VCaP (cell line): ENCODE results near the gene LRP1.

Experiments
- H3K27ac ChIP-seq: fragments of 450-650 bp; 2 replicates; pipeline ENCODE4 v1.5.1; 2017
- TF ChIP-seq, protein P1 (sequence below): fragments of 450-650 bp; conservative IDR thresholded peaks from 2 replicates; pipeline ENCODE4 v1.5.1; 2017; ENCODE audit warnings: mild to moderate bottlenecking, moderate library complexity

LRP1 gene

DNA sequence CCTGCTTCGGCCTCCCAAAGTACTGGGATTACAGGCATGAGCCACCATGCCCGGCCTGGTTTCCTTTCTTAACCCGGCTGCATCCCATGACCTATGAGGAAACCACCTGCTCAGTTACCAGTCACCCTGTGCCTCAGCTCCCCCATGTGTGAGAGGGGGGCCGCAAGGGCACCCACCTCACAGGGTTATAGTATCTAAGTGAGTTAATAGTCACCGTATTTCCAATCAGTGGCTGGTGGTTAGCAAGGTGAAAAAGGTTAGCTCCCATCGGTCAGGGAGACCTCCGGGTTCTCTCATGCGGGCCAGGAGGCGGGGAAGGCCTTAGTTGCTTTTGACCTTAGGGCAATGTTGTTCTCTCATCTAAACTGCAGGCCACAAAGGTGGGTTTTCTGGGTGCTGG is 6.7 kb downstream of the LRP1 start:
- no peak overlapping the region for H3K27ac ChIP-seq
- TF ChIP-seq, protein P1, sequence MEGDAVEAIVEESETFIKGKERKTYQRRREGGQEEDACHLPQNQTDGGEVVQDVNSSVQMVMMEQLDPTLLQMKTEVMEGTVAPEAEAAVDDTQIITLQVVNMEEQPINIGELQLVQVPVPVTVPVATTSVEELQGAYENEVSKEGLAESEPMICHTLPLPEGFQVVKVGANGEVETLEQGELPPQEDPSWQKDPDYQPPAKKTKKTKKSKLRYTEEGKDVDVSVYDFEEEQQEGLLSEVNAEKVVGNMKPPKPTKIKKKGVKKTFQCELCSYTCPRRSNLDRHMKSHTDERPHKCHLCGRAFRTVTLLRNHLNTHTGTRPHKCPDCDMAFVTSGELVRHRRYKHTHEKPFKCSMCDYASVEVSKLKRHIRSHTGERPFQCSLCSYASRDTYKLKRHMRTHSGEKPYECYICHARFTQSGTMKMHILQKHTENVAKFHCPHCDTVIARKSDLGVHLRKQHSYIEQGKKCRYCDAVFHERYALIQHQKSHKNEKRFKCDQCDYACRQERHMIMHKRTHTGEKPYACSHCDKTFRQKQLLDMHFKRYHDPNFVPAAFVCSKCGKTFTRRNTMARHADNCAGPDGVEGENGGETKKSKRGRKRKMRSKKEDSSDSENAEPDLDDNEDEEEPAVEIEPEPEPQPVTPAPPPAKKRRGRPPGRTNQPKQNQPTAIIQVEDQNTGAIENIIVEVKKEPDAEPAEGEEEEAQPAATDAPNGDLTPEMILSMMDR, result no peak

DNA sequence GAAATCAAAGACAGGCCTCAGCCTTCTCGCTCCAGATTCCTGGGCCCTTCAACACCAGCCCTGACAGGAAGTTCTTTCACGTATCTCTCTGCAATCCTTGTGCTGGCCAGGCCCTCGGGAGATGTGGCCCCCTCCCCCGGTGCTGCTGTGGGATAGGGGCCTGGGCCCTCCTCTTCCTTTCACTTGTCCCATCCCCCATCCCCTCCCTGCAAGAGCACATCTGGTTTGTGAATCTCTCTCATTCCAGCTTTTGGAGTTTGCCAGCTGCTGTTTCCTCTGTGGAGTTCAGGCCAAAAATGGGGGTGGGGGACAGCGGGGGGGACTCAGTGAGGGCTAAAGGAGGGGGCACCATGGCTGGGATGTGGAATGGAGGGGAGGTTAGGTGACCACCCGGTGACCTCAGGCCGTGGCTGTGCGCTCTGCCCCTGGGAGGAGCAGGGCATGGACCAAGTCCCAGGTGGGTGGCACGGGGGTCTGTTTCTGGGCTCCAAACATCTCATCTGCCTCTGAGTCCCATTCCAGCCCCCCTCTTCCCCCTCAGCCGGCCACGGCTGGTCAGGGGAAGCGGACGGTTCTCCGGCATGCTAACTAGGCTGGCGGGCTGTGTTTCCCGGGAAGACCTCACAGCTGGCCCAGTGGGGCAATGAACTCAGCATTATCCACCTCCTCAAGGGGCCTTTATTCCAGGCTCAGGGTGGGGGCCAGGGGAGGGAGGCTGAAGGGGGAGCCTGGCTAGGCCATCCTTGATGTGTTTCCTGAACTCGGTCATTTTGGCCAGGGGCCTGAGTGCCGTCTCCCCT is 7.4 kb downstream of the LRP1 start:
- no peak overlapping the region for H3K27ac ChIP-seq
- TF ChIP-seq, protein P1, result no peak

DNA sequence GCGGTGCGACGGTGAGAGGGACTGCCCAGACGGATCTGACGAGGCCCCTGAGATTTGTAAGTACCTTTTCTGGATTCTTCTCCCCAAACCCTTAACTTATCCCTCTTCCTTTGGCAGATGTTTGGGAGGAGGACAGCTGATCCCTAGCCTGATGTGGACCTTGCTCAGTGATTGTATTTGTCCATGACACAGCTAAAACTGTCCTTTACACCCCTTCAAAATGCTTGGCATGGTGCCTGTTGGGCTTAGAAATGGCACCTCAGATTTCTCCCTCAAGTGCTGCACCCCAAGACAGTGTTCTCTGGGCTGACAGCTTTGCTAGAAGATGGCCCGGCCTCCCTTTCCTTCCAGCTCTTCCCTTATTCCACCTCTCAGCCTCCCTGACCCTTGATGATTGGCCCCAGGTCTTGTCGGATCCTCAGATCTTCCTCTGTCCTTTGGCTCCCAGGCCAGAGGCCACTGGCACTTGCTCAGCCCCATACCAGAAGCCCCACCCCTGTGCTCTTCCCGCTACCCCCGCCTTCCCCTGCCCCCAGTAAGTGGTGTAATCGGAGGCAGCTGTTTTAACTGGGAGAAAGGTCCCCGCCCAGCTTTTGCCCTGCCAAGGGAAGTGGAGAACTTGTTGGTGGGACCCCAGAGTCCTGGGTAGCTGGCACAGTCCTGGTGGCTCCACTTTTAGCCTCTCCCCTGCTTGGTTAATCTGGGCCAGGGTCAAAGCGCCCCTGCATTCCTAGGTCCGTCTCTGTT is 10.4 kb downstream of the LRP1 start:
- TF ChIP-seq, protein P1, result no peak
- no peak overlapping the region for H3K27ac ChIP-seq

DNA sequence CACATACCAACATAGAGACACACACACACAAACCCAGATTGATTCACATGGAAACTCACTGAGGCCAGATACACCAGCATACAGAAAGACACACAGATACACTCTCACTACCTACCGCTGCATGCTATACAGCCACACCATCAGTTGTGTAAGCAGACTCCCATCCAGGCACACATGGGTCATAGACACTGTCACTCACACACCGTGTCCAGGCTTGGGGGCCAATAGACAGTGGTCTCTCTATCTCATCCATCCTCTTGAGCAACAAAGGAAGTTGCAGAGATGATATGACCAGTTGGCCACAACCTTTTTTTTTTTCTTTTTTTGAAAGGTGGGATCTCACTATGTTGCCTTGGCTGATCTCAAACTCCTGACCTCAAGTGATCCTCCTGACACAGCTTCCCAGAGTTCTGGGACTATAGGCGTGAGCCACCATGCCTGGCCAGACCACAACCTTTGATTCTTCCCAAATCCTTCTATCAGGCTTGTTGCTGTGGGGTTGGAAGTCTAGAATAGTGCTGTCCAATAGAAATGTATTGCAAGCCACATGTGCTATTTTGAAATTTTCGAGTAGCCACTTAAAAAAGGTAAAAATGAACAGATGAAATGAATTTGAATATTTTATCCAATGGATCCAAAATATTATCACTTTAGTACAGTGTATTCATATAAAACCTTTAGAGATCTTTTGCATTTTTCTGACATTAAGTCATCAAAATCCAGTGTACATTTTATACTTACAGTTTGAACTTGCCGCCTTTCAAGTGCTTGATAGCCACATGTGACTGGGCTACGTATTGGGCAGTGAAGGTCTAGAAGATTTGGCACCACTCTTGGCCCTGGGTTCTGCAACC is 11.7 kb downstream of the LRP1 start:
- TF ChIP-seq, protein P1, result no peak
- no peak overlapping the region for H3K27ac ChIP-seq

DNA sequence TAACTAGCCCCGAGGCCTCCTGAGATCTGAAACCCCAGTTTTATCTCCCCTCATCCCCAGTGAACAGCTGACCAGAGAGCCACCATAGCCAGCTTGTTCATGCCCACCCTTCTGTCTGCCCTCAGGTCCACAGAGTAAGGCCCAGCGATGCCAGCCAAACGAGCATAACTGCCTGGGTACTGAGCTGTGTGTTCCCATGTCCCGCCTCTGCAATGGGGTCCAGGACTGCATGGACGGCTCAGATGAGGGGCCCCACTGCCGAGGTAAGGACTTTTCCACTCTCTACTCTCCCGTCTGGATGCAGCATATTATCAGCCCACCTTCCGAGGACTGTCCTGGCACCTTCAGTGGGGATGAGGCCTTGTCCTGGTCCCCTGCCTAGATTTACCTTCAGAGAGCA is 13.0 kb downstream of the LRP1 start:
- no peak overlapping the region for H3K27ac ChIP-seq
- TF ChIP-seq, protein P1, result no peak

DNA sequence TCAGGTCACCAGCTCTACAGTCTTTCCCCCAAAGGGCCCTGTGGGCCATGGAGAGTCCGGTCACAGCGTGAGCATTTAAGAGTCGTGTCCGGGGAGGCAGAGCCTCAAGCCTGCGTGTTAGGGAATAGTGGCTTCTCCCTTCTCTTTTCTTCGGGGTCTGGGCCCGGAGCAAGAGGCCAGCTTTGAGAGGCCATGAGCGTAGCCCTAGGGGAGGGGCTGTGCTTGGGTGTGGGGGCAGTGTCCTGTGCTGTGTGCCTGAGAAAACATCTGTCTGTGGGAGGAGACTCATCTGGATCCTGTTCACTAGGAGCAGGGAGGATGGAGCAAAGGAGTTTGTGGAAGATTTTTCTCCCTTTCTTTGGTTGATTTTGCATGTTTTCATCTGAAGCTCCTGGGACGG is 13.8 kb downstream of the LRP1 start:
- no peak overlapping the region for H3K27ac ChIP-seq
- TF ChIP-seq, protein P1, result no peak

DNA sequence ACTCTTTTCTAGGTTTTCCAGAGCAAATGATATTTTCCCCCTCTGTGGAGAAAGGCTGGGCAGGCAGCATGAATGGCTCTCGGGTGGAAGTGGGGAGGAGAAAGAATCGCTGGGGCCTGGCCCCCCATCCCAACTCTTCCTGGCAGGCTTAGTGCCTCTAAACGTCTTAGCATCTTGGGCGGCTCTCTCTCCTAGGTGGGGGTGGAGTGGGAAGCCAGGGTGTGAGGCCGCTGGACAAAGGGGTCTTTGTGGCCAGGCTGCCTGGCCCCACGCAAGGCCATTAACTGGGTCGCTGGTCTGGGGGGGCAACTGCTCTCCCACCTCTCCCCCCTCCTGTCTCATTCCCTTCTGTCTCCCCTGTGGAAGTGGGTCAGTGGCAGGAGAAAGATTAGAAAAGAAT is 14.4 kb downstream of the LRP1 start:
- TF ChIP-seq, protein P1, result no peak
- H3K27ac ChIP-seq, result no peak overlapping the region
